Measurements from ENCODE around the gene GPC4. TPM values are rescaled to one million over a fixed set of nuclear protein-coding genes. Genes with fewer than 3 reads are reported as not detected.

Gene GPC4
- total RNA-seq, 1 donor from 2014 or later = 15.6 TPM

GRCh38 chrX:133302775-133303445, 112.4 kb downstream of the GPC4 start:
- Mint-ChIP-seq H3K27ac (ENCODE audit: unreplicated experiment) (no peak overlapping the region), H3K4me1 (ENCODE audit: unreplicated experiment) (peaks cover 2% of the 10 kb centered on the region), H3K4me3 (ENCODE audit: unreplicated experiment) (no peak overlapping the region), H3K36me3 (ENCODE audit: low read depth, unreplicated experiment) (peaks cover 7% of the 10 kb centered on the region), H3K9me3 (ENCODE audit: unreplicated experiment) (no peaks in the 10 kb centered on the region), H3K27me3 (ENCODE audit: unreplicated experiment) (no peaks in the 10 kb centered on the region)
- DNase-seq (ENCODE audit: low spot score) = no peak
- TF ChIP-seq, protein P1, sequence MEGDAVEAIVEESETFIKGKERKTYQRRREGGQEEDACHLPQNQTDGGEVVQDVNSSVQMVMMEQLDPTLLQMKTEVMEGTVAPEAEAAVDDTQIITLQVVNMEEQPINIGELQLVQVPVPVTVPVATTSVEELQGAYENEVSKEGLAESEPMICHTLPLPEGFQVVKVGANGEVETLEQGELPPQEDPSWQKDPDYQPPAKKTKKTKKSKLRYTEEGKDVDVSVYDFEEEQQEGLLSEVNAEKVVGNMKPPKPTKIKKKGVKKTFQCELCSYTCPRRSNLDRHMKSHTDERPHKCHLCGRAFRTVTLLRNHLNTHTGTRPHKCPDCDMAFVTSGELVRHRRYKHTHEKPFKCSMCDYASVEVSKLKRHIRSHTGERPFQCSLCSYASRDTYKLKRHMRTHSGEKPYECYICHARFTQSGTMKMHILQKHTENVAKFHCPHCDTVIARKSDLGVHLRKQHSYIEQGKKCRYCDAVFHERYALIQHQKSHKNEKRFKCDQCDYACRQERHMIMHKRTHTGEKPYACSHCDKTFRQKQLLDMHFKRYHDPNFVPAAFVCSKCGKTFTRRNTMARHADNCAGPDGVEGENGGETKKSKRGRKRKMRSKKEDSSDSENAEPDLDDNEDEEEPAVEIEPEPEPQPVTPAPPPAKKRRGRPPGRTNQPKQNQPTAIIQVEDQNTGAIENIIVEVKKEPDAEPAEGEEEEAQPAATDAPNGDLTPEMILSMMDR (IDR thresholded peaks at IDR 0.05; ENCODE audit: unreplicated experiment) = no peak

- Mint-ChIP-seq H3K9me3 (ENCODE audit: unreplicated experiment) (no peaks in the 10 kb centered on the region), H3K27me3 (ENCODE audit: unreplicated experiment) (no peaks in the 10 kb centered on the region), H3K4me3 (ENCODE audit: unreplicated experiment) (no peak overlapping the region), H3K27ac (ENCODE audit: unreplicated experiment) (no peak overlapping the region), H3K4me1 (ENCODE audit: unreplicated experiment) (peaks cover 2% of the 10 kb centered on the region), H3K36me3 (ENCODE audit: low read depth, unreplicated experiment) (peaks cover 7% of the 10 kb centered on the region)
- no peak for DNase-seq (ENCODE audit: low spot score)
- TF ChIP-seq, protein P1 (IDR thresholded peaks at IDR 0.05; ENCODE audit: unreplicated experiment) = no peak
Measured at GRCh38 chrX:133300591-133300990, 114.7 kb downstream of the GPC4 start.

DNA sequence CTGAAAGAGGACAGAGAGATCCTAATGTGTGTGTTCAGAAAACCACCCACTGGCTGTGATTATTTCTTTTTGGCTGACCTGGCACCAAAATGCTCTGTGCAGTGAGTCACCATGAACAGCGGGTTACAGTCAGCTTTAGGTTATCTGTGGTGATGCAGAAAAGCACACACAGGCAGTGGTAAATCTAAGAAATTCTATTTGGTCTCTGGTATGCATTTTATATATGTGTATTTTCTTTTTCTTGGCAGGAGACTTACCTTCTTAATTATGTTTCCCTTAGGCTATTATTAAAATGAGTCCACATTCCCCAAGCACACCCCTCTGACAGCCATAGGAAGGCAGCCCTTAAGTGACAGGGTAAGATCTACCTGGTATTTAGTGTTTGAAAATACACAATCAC, 118.0 kb downstream of the GPC4 start:
- no peak overlapping the region for H3K4me3 Mint-ChIP-seq (ENCODE audit: unreplicated experiment)
- no peaks in the 10 kb centered on the region for H3K36me3 Mint-ChIP-seq (ENCODE audit: low read depth, unreplicated experiment)
- no peak for DNase-seq (ENCODE audit: low spot score)
- H3K27me3 Mint-ChIP-seq (ENCODE audit: unreplicated experiment) = no peaks in the 10 kb centered on the region
- H3K4me1 Mint-ChIP-seq (ENCODE audit: unreplicated experiment) = no peaks in the 10 kb centered on the region
- H3K27ac Mint-ChIP-seq (ENCODE audit: unreplicated experiment) = no peak overlapping the region
- TF ChIP-seq, protein P1 (IDR thresholded peaks at IDR 0.05; ENCODE audit: unreplicated experiment) = no peak
- no peaks in the 10 kb centered on the region for H3K9me3 Mint-ChIP-seq (ENCODE audit: unreplicated experiment)

DNA sequence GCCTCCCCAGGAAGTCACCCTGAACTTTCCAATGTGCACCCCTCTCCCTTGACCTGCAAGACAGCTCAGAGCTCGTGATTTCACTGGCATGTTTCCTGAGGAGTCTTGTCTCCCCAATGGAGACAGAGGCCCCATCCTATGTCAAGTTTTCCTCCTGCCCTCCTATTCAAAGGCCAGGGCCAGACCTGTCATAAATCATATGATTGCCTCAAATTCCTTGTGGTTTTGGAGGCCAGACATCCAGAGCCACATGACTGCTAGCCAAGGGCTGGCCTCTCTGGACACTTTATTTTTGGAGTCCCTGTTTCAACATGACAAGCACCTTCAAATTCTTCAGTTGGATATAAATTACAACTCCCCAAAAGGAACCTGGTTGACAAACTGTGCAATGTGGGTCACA, 121.2 kb downstream of the GPC4 start:
- TF ChIP-seq, protein P1 (IDR thresholded peaks at IDR 0.05; ENCODE audit: unreplicated experiment) = no peak
- Mint-ChIP-seq H3K36me3 (ENCODE audit: low read depth, unreplicated experiment) (no peaks in the 10 kb centered on the region), H3K4me3 (ENCODE audit: unreplicated experiment) (no peak overlapping the region), H3K27me3 (ENCODE audit: unreplicated experiment) (no peaks in the 10 kb centered on the region), H3K9me3 (ENCODE audit: unreplicated experiment) (no peaks in the 10 kb centered on the region), H3K27ac (ENCODE audit: unreplicated experiment) (no peak overlapping the region), H3K4me1 (ENCODE audit: unreplicated experiment) (no peaks in the 10 kb centered on the region)
- no peak for DNase-seq (ENCODE audit: low spot score)

DNA sequence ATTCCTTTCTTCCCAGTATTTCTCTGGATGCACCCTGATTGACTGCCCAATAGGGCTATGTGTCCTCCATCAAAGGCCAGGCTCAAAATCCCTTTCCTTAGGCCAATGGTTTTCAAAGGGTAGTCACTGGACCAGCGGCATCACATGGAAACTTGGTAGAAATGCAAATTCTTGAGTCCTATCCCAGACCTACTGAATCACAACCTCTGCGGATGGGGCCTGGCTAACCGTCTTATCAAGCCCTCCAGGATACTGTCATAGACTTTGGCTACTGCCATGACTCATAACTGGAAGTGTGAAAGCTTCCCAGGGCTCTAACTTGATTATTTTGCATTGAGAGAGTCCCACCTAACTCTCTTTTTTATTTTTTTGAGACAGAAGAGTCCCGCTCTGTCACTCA, 125.2 kb downstream of the GPC4 start:
- TF ChIP-seq, protein P1 (IDR thresholded peaks at IDR 0.05; ENCODE audit: unreplicated experiment) = no peak
- no peaks in the 10 kb centered on the region for H3K4me1 Mint-ChIP-seq (ENCODE audit: unreplicated experiment)

More for the DNA sequence above, 125.2 kb downstream of the GPC4 start:
- H3K27ac Mint-ChIP-seq (ENCODE audit: unreplicated experiment) = no peak overlapping the region
- H3K36me3 Mint-ChIP-seq (ENCODE audit: low read depth, unreplicated experiment) = no peaks in the 10 kb centered on the region
- no peak overlapping the region for H3K4me3 Mint-ChIP-seq (ENCODE audit: unreplicated experiment)
- H3K9me3 Mint-ChIP-seq (ENCODE audit: unreplicated experiment) = no peaks in the 10 kb centered on the region
- H3K27me3 Mint-ChIP-seq (ENCODE audit: unreplicated experiment) = no peaks in the 10 kb centered on the region
- DNase-seq (ENCODE audit: low spot score) = no peak

All from endothelial cell (in vitro differentiated cells).